Body of pancreas (tissue), 4 donors: Measurements from ENCODE around the gene LDLRAD1. TPM values are rescaled to one million over a fixed set of nuclear protein-coding genes. Genes with fewer than 3 reads are reported as not detected.
"Not testable (repeated sequence)": the region's sequence is repeated elsewhere in the genome, so short reads cannot be mapped to it uniquely, and the experiment has no call there.

Experiments used
- ATAC-seq: fragments of 150-250 bp; one replicate; pipeline ENCODE4 v1.9.1; 2016
- DNase-seq, 4 donors: peaks; one replicate each; pipeline ENCODE4 v3.0.0-alpha.2; 2019
- H3K27ac ChIP-seq, 4 donors: fragments of 200-600 bp; sonication (generic); 1 replicate in 3 of 4; 2 replicates in 1 of 4; pipeline versions ENCODE4 v1.5.1 to v1.6.1; 2016 to 2019; ENCODE audit warnings: mild to moderate bottlenecking in 1 of 4, mixed read lengths in 1 of 4, moderate library complexity in 1 of 4
- H3K27me3 ChIP-seq, 2 donors: fragments of 200-600 bp; sonication (generic); one replicate each; pipeline ENCODE4 v1.6.0; 2016; ENCODE audit warnings: mild to moderate bottlenecking in 1 of 2
- H3K36me3 ChIP-seq, 2 donors: fragments of 200-600 bp; sonication (generic); replicated peaks in 1 of 2; 2 replicates each; pipeline ENCODE4 v1.5.1; 2016; ENCODE audit warnings: low read depth in 2 of 2; ENCODE audit not compliant: insufficient read depth in 1 of 2
- H3K4me1 ChIP-seq: fragments of 200-600 bp; sonication (generic); one replicate; pipeline ENCODE4 v1.6.0; 2016
- H3K4me3 ChIP-seq, 2 donors: fragments of 200-600 bp; sonication (generic); 1 replicate in 1 of 2; 2 replicates in 1 of 2; pipeline ENCODE4 v1.5.1; 2016 to 2019
- H3K9me3 ChIP-seq, 3 donors: fragments of 200-600 bp; sonication (generic); 1 replicate in 2 of 3; 2 replicates in 1 of 3; pipeline ENCODE4 v1.5.1; 2016
- CTCF ChIP-seq, 7 experiments: fragments of 450-650 bp in 4 of 7; fragments of 200-600 bp in 3 of 7; sonication (generic) in 3 of 7; IDR thresholded peaks; one replicate each; pipeline ENCODE4 v1.5.1; 2016 to 2019; ENCODE audit warnings: antibody characterized with exemption in 7 of 7
- POLR2A ChIP-seq, 3 donors: fragments of 450-650 bp; IDR thresholded peaks; one replicate each; pipeline ENCODE4 v1.6.1; 2016; ENCODE audit warnings: antibody characterized with exemption in 3 of 3, mild to moderate bottlenecking in 2 of 3
- WGBS, 2 donors: methylation state at CpG; one replicate each; pipeline ENCODE4 v1.1.5; 2017; 5-methylcytosine and 5-hydroxymethylcytosine counted together
- intact Hi-C: fragments of 100-400 bp; cut with DNase I; formaldehyde crosslinking; loops from one replicate; pipeline ENCODE4 v1.15.1; 2023
- total RNA-seq, 2 donors: library from RNA; depleted of rRNA; stranded (reverse); fragments of >200 nt; gene quantifications; one replicate each; pipeline ENCODE4 v1.1.0, GENCODE V29; 2016

The LDLRAD1 gene
- total RNA-seq, 2 donors from 2014 or later = not detected

GRCh38 chr1:54052934-54053744 is 35.2 kb upstream of the LDLRAD1 start, which contains the start of the genes TCEANC2 and TMEM59:
TCEANC2 (plus strand) TSS chr1:54053608; CDS start chr1:54054423, 815 bp downstream.
TMEM59 (minus strand) TSS chr1:54053204; CDS start chr1:54053188, 16 bp downstream.
- ATAC-seq = peak; percentile 95
- H3K4me1 ChIP-seq = peaks cover 45% of the 10 kb centered on the region
- TF ChIP-seq POLR2A (IDR thresholded peaks at IDR 0.05) (peak; percentile 62 to 90 (median 87)), CTCF (IDR thresholded peaks at IDR 0.05) (peak in 3 of 7 experiments; percentile 24 to 31 (median 25))

GRCh38 chr1:54052431-54052933 is 34.5 kb upstream of the LDLRAD1 start:
- 0% methylated on average over 23 of the region's 23 CpGs for WGBS, 2 donors
- ATAC-seq = peak; percentile 1
- TF ChIP-seq POLR2A (IDR thresholded peaks at IDR 0.05) (no peak), CTCF (IDR thresholded peaks at IDR 0.05) (no peak)
- H3K27ac ChIP-seq = peak overlapping the region; percentile 82 to 96 (median 92)
- H3K4me1 ChIP-seq = peaks cover 50% of the 10 kb centered on the region
- intact Hi-C loops = loop anchor here (10.0 kb wide), 1 partner anchor 208 kb away; no protein-coding TSS in a partner anchor
- no peaks in the 10 kb centered on the region for H3K9me3 ChIP-seq
- no peaks in the 10 kb centered on the region for H3K27me3 ChIP-seq
- no peaks in the 10 kb centered on the region for H3K36me3 ChIP-seq
- DNase-seq = peak; percentile 24 to 45 (median 26)
- H3K4me3 ChIP-seq = peak overlapping the region; percentile 68 to 82

More at GRCh38 chr1:54052934-54053744, 35.2 kb upstream of the LDLRAD1 start, which contains the start of the genes TCEANC2 and TMEM59:
- 0 to 1% methylated on average over 24 to 59 of the region's 59 CpGs for WGBS, 2 donors
- Histone ChIP-seq H3K36me3 (no peaks in the 10 kb centered on the region), H3K27me3 (no peaks in the 10 kb centered on the region), H3K9me3 (no peaks in the 10 kb centered on the region), H3K4me3 (peak within 1 kb of the TSS; percentile 70 to 82), H3K27ac (peak within 1 kb of the TSS; percentile 82 to 96 (median 92))
- intact Hi-C loops = loop anchor here (10.0 kb wide), 1 partner anchor 208 kb away; no protein-coding TSS in a partner anchor
- peak; percentile 97 to 99 (median 97) for DNase-seq

GRCh38 chr1:54051933-54052430 is 34.0 kb upstream of the LDLRAD1 start:
- Histone ChIP-seq H3K27ac (peak overlapping the region in 3 of 4 donors; percentile 82 to 96 (median 94)), H3K27me3 (no peaks in the 10 kb centered on the region), H3K4me1 (peaks cover 55% of the 10 kb centered on the region), H3K4me3 (peak overlapping the region; percentile 68 to 82), H3K9me3 (no peaks in the 10 kb centered on the region), H3K36me3 (no peaks in the 10 kb centered on the region)
- 1 to 2% methylated on average over 8 of the region's 8 CpGs for WGBS, 2 donors
- ATAC-seq (no peak), DNase-seq (no peak)
- intact Hi-C loops = loop anchor here (10.0 kb wide), 1 partner anchor 207 kb away; no protein-coding TSS in a partner anchor
- no peak for TF ChIP-seq POLR2A (IDR thresholded peaks at IDR 0.05)
- TF ChIP-seq CTCF (IDR thresholded peaks at IDR 0.05) = no peak

GRCh38 chr1:54050435-54050834 is 32.4 kb upstream of the LDLRAD1 start:
- ATAC-seq, H3K27me3 ChIP-seq, H3K27ac ChIP-seq, H3K9me3 ChIP-seq, H3K4me3 ChIP-seq, H3K36me3 ChIP-seq, DNase-seq: not testable (repeated sequence)
- 94 to 98% methylated on average over 12 of the region's 12 CpGs for WGBS, 2 donors
- intact Hi-C loops = loop anchor here (10.0 kb wide), 1 partner anchor 206 kb away; no protein-coding TSS in a partner anchor
- H3K4me1 ChIP-seq = peaks cover 58% of the 10 kb centered on the region
